Mesendoderm (in vitro differentiated cells): Measurements from ENCODE around the gene PTPRD.
"Not testable (repeated sequence)": the region's sequence is repeated elsewhere in the genome, so short reads cannot be mapped to it uniquely, and the experiment has no call there.

Source experiments
- DNase-seq: peaks from one replicate; pipeline ENCODE4 v3.0.0; 2013
- H2AK5ac ChIP-seq: 2 replicates; pipeline ENCODE4 v1.6.1; 2013; ENCODE audit warnings: low read length, inconsistent platforms
- H2BK120ac ChIP-seq: 2 replicates; pipeline ENCODE4 v1.6.1; 2013; ENCODE audit warnings: low read depth, mild to moderate bottlenecking, low read length, moderate library complexity, mixed read lengths
- H2BK15ac ChIP-seq: replicated peaks from 2 replicates; pipeline ENCODE4 v1.6.1; 2013; ENCODE audit warnings: low read depth, mild to moderate bottlenecking, moderate library complexity
- H2BK5ac ChIP-seq: 2 replicates; pipeline ENCODE4 v1.6.1; 2013; ENCODE audit warnings: low read length, inconsistent platforms
- H3K18ac ChIP-seq: 2 replicates; pipeline ENCODE4 v1.6.1; 2013; ENCODE audit warnings: mild to moderate bottlenecking, low read length, mixed read lengths
- H3K23ac ChIP-seq: one replicate; pipeline ENCODE4 v1.6.1; 2013; ENCODE audit warnings: low read length
- H3K27ac ChIP-seq: 2 replicates; pipeline ENCODE4 v1.5.1; 2013; ENCODE audit warnings: low read depth, mild to moderate bottlenecking, inconsistent platforms, low read length, moderate library complexity
- H3K27me3 ChIP-seq: 2 replicates; pipeline ENCODE4 v1.6.1; 2013; ENCODE audit warnings: low read length, control low read depth, mild to moderate bottlenecking, inconsistent platforms; ENCODE audit not compliant: insufficient read depth, poor library complexity
- H3K36me3 ChIP-seq: 2 replicates; pipeline ENCODE4 v1.6.1; 2013; ENCODE audit warnings: low read length, inconsistent platforms; ENCODE audit not compliant: control insufficient read depth, insufficient read depth
- H3K4ac ChIP-seq: one replicate; pipeline ENCODE4 v1.6.1; 2013; ENCODE audit warnings: low read depth, mild to moderate bottlenecking, low read length, moderate library complexity
- H3K4me1 ChIP-seq: 2 replicates; pipeline ENCODE4 v1.6.1; 2013; ENCODE audit warnings: low read depth, low read length, inconsistent platforms; ENCODE audit not compliant: control insufficient read depth
- H3K4me2 ChIP-seq: 2 replicates; pipeline ENCODE4 v1.6.1; 2013; ENCODE audit warnings: low read length
- H3K4me3 ChIP-seq: 2 replicates; pipeline ENCODE4 v1.5.1; 2013; ENCODE audit warnings: mild to moderate bottlenecking, low read length
- H3K56ac ChIP-seq: one replicate; pipeline ENCODE4 v1.6.1; 2013; ENCODE audit warnings: low read length
- H3K79me1 ChIP-seq: 2 replicates; pipeline ENCODE4 v1.6.1; 2013; ENCODE audit warnings: low read length, inconsistent platforms
- H3K79me2 ChIP-seq: 2 replicates; pipeline ENCODE4 v1.6.1; 2013; ENCODE audit warnings: mild to moderate bottlenecking, low read length; ENCODE audit not compliant: control insufficient read depth, insufficient read depth
- H3K9ac ChIP-seq: 2 replicates; pipeline ENCODE4 v1.6.1; 2013; ENCODE audit warnings: low read length, inconsistent platforms
- H4K5ac ChIP-seq: one replicate; pipeline ENCODE4 v1.6.1; 2013; ENCODE audit warnings: low read length
- H4K8ac ChIP-seq: one replicate; pipeline ENCODE4 v1.6.1; 2013; ENCODE audit warnings: low read depth, mild to moderate bottlenecking, control low read depth, low read length, moderate library complexity
- WGBS: extraction: QIAGEN DNeasy Blood & Tissue Kit; methylation state at CpG from one replicate; pipeline ENCODE4 v1.1.7; 2013; ENCODE audit warnings: low lambda C conversion rate, missing lambda C conversion rate; ENCODE audit not compliant: insufficient coverage; ENCODE audit errors: extremely low coverage; 5-methylcytosine and 5-hydroxymethylcytosine counted together

The PTPRD gene

GRCh38 chr9:9002826-9003583 is 1609.8 kb downstream of the PTPRD start:
- peak; percentile 65 for DNase-seq
- H2BK5ac ChIP-seq: no peak overlapping the region

GRCh38 chr9:8980496-8981013 is 1632.2 kb downstream of the PTPRD start:
- no CpG with 5 or more reads among the region's 2 CpGs for WGBS
- Histone ChIP-seq H2BK5ac (no peak overlapping the region), H3K4me1 (no peaks in the 10 kb centered on the region), H3K56ac (no peak overlapping the region), H3K79me1 (no peaks in the 10 kb centered on the region), H2AK5ac (no peak overlapping the region), H4K8ac (no peak overlapping the region), H2BK15ac (no peak overlapping the region), H3K18ac (no peak overlapping the region), H3K4me3 (no peak overlapping the region), H4K5ac (no peak overlapping the region), H3K9ac (no peak overlapping the region), H3K4ac (no peak overlapping the region), H3K27ac (no peak overlapping the region), H2BK120ac (no peak overlapping the region), H3K4me2 (no peak overlapping the region), H3K27me3 (no peaks in the 10 kb centered on the region), H3K79me2 (no peaks in the 10 kb centered on the region), H3K23ac (no peak overlapping the region), H3K36me3 (no peaks in the 10 kb centered on the region)
- no peak for DNase-seq

More at GRCh38 chr9:9002826-9003583, 1609.8 kb downstream of the PTPRD start:
- Histone ChIP-seq H3K56ac (no peak overlapping the region), H3K79me1 (no peaks in the 10 kb centered on the region), H2BK15ac (no peak overlapping the region), H2AK5ac (no peak overlapping the region), H2BK120ac (no peak overlapping the region), H3K4ac (no peak overlapping the region), H3K4me1 (no peaks in the 10 kb centered on the region), H3K27ac (no peak overlapping the region), H3K23ac (no peak overlapping the region), H3K4me2 (no peak overlapping the region), H4K8ac (no peak overlapping the region), H4K5ac (no peak overlapping the region), H3K36me3 (no peaks in the 10 kb centered on the region), H3K79me2 (no peaks in the 10 kb centered on the region), H3K27me3 (no peaks in the 10 kb centered on the region), H3K18ac (no peak overlapping the region), H3K4me3 (no peak overlapping the region), H3K9ac (no peak overlapping the region)
- no CpG with 5 or more reads among the region's 5 CpGs for WGBS

GRCh38 chr9:8978334-8978733 is 1634.5 kb downstream of the PTPRD start:
- Histone ChIP-seq H3K9ac (no peak overlapping the region), H4K8ac (no peak overlapping the region), H2BK120ac (no peak overlapping the region), H3K4me1 (no peaks in the 10 kb centered on the region), H3K27ac (no peak overlapping the region), H3K4ac (no peak overlapping the region), H2AK5ac (no peak overlapping the region), H4K5ac (no peak overlapping the region), H3K56ac (no peak overlapping the region), H3K23ac (no peak overlapping the region), H3K18ac (no peak overlapping the region), H3K4me3 (no peak overlapping the region), H3K4me2 (no peak overlapping the region), H2BK5ac (no peak overlapping the region), H3K79me2 (no peaks in the 10 kb centered on the region), H2BK15ac (no peak overlapping the region), H3K36me3 (no peaks in the 10 kb centered on the region), H3K79me1 (no peaks in the 10 kb centered on the region), H3K27me3 (no peaks in the 10 kb centered on the region)
- DNase-seq: no peak
- WGBS: no CpG with 5 or more reads among the region's 6 CpGs

GRCh38 chr9:8968350-8968749 is 1644.5 kb downstream of the PTPRD start:
- peak; percentile 13 for DNase-seq
- not testable (repeated sequence) for H3K4me1 ChIP-seq, H4K5ac ChIP-seq, H3K4ac ChIP-seq, H3K56ac ChIP-seq, H2BK120ac ChIP-seq, H3K9ac ChIP-seq, H3K4me2 ChIP-seq, H3K36me3 ChIP-seq, H2AK5ac ChIP-seq, H3K4me3 ChIP-seq, H3K27me3 ChIP-seq, H4K8ac ChIP-seq, H3K18ac ChIP-seq, H3K23ac ChIP-seq, H3K79me2 ChIP-seq, H3K27ac ChIP-seq, H2BK15ac ChIP-seq, H3K79me1 ChIP-seq, H2BK5ac ChIP-seq
- WGBS: no CpG with 5 or more reads among the region's 3 CpGs

- no peak overlapping the region for H3K4ac ChIP-seq
- DNase-seq: no peak
- H2BK15ac ChIP-seq: no peak overlapping the region
- no peaks in the 10 kb centered on the region for H3K36me3 ChIP-seq
- no peak overlapping the region for H3K9ac ChIP-seq
- H3K27ac ChIP-seq: no peak overlapping the region
- H4K8ac ChIP-seq: no peak overlapping the region
- H4K5ac ChIP-seq: no peak overlapping the region
- H2BK5ac ChIP-seq: no peak overlapping the region
- no peak overlapping the region for H3K4me3 ChIP-seq
- H3K4me2 ChIP-seq: no peak overlapping the region
- no peaks in the 10 kb centered on the region for H3K4me1 ChIP-seq
- H3K79me2 ChIP-seq: no peaks in the 10 kb centered on the region
- no peaks in the 10 kb centered on the region for H3K79me1 ChIP-seq
- no peak overlapping the region for H2BK120ac ChIP-seq
- H3K27me3 ChIP-seq: no peaks in the 10 kb centered on the region
- no peak overlapping the region for H3K23ac ChIP-seq
- no peak overlapping the region for H2AK5ac ChIP-seq
- no peak overlapping the region for H3K18ac ChIP-seq
- no peak overlapping the region for H3K56ac ChIP-seq
Observed at GRCh38 chr9:8963885-8964284, 1648.9 kb downstream of the PTPRD start.

- H2BK120ac ChIP-seq: no peak overlapping the region
- no peak overlapping the region for H3K56ac ChIP-seq
- no peaks in the 10 kb centered on the region for H3K79me2 ChIP-seq
- H3K79me1 ChIP-seq: no peaks in the 10 kb centered on the region
- no peak overlapping the region for H2BK5ac ChIP-seq
- H3K9ac ChIP-seq: no peak overlapping the region
- no peaks in the 10 kb centered on the region for H3K36me3 ChIP-seq
- no peaks in the 10 kb centered on the region for H3K27me3 ChIP-seq
- H3K4me2 ChIP-seq: no peak overlapping the region
- H3K4ac ChIP-seq: no peak overlapping the region
- H3K4me1 ChIP-seq: no peaks in the 10 kb centered on the region
- no peak overlapping the region for H4K5ac ChIP-seq
- WGBS: no CpG with 5 or more reads among the region's 2 CpGs
- no peak overlapping the region for H4K8ac ChIP-seq
- no peak overlapping the region for H3K4me3 ChIP-seq
- H3K18ac ChIP-seq: no peak overlapping the region
- H2BK15ac ChIP-seq: no peak overlapping the region
- no peak for DNase-seq
- H3K27ac ChIP-seq: no peak overlapping the region
- H2AK5ac ChIP-seq: no peak overlapping the region
- no peak overlapping the region for H3K23ac ChIP-seq
Observed at GRCh38 chr9:8962084-8962483, 1650.7 kb downstream of the PTPRD start.
